Fibroblast of pulmonary artery (primary cell): ENCODE data around the gene CENPC.

Experiments used
- DNase-seq: peaks from one replicate; pipeline ENCODE4 v3.0.0-alpha.2; 2010; ENCODE audit warnings: low read depth
- H3K4me3 ChIP-seq: replicated peaks from 2 replicates; pipeline ENCODE4 v1.5.1; 2011; ENCODE audit warnings: low read depth, mild to moderate bottlenecking, control low read depth, low read length, moderate library complexity
- TF ChIP-seq, protein P1 (sequence below): IDR thresholded peaks from 2 replicates; pipeline ENCODE4 v1.5.1; 2011; ENCODE audit warnings: mild to moderate bottlenecking, control low read depth, low read length, inconsistent platforms; ENCODE audit errors: missing control alignments

CENPC gene

DNA sequence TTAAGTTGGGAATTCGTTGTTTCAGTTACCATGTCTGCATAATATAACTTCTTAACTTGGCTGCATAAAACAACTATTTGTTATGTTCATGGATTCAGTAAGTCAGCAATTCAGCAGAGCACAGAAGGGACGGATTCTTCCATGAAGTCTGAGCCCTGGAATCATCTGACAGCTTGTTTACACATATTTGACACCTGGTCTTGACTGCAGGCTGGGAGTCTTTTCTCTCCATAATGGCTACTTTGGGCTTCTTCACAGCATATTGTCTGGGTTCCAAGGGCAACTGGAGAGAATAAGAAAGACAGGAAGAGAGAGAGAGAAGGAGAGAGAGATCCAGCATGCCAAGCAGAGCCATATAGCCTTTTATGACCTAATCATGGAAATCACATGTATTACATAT lies 23.1 kb downstream of the CENPC start:
- TF ChIP-seq, protein P1, sequence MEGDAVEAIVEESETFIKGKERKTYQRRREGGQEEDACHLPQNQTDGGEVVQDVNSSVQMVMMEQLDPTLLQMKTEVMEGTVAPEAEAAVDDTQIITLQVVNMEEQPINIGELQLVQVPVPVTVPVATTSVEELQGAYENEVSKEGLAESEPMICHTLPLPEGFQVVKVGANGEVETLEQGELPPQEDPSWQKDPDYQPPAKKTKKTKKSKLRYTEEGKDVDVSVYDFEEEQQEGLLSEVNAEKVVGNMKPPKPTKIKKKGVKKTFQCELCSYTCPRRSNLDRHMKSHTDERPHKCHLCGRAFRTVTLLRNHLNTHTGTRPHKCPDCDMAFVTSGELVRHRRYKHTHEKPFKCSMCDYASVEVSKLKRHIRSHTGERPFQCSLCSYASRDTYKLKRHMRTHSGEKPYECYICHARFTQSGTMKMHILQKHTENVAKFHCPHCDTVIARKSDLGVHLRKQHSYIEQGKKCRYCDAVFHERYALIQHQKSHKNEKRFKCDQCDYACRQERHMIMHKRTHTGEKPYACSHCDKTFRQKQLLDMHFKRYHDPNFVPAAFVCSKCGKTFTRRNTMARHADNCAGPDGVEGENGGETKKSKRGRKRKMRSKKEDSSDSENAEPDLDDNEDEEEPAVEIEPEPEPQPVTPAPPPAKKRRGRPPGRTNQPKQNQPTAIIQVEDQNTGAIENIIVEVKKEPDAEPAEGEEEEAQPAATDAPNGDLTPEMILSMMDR: no peak
- no peak overlapping the region for H3K4me3 ChIP-seq
- DNase-seq: no peak

DNA sequence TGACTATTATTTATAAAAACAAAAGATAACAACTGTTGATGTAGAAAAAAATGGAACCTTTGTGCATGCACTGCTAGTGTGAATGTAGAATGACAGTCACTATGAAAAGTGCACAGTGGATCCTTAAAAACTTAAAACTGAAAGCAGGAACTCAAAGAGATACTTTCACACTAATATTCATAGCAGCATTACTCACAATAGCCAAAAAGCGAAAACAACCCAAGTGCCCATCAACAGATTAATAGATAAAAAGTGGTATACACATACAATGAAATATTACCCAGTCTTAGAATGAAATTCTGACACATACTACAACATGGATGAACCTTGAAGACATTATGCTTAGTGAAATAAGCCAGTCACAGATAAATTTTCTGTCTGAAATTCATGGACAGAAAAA lies 23.8 kb downstream of the CENPC start:
- H3K4me3 ChIP-seq: no peak overlapping the region
- TF ChIP-seq, protein P1: no peak
- DNase-seq: no peak

DNA sequence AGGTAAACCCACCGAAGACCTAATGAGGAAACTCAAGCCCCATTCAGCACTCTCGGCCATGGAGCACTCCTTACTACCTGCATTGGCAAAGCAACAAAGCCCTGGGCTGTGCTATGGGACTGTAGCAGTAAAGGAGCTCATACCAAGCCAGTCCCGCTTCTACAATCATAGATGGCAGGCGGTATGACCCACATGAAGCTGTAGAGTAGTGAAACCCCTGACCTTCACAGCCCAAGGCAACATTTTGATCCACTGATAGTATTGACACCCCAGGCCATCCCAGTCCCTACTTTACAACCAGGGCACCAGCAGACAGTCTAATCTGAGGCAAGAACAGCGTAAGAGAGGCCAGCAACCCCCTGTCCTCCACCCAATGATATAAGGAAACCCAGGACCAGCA lies 25.2 kb downstream of the CENPC start:
- no peak for DNase-seq
- TF ChIP-seq, protein P1: no peak

GRCh38 chr4:67512501-67512900 lies 32.8 kb downstream of the CENPC start:
- no peak for DNase-seq

More for the DNA sequence above, 25.2 kb downstream of the CENPC start:
- no peak overlapping the region for H3K4me3 ChIP-seq

DNA sequence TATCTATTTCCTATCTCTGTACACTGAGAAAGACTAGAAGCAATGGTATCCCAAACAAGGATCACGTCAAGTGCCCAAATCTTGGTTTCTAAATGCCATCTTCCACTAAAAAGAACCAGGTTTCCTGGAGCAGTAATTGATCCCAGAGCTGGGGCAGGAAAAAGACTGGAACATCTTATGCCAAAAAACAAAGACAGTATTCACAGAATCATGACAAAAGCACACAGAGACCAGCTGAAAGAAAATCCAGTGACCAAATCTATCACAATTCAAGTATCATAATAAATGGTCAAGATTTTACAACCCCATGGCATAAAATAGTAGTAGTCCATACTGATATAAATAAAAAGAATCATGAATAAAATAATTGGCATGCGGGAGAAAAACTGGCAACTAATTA lies 44.9 kb downstream of the CENPC start:
- TF ChIP-seq, protein P1: no peak
- no peak for DNase-seq
- no peak overlapping the region for H3K4me3 ChIP-seq

More at GRCh38 chr4:67512501-67512900, 32.8 kb downstream of the CENPC start:
- TF ChIP-seq, protein P1: no peak
- no peak overlapping the region for H3K4me3 ChIP-seq

DNA sequence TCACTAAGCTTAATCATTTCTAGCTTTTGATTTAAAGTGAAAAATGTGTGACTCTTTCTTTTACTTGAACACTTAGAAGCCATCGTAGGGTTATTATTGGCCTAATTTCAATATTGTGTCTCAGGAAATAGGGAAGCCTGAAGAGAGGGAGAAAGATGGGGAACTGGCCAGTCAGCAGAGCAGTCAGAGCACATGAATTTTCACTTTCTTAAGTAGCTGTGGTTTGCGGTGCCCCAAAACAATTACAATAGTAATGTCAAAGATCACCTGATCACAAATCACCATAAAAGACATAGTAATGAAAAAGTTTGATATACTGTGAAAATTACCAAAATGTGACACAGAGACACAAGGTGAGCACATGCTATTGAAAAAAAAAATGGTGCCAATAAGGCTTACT lies 45.5 kb downstream of the CENPC start:
- TF ChIP-seq, protein P1: no peak
- DNase-seq: no peak
- no peak overlapping the region for H3K4me3 ChIP-seq

GRCh38 chr4:67483868-67484602 lies 61.3 kb downstream of the CENPC start:
- DNase-seq: peak; percentile 31
- H3K4me3 ChIP-seq: no peak overlapping the region
- TF ChIP-seq, protein P1: no peak
